Natural killer cell treated with Interleukin-12 subunit alpha and Interleukin-12 subunit beta and Interleukin-15 and Interleukin-18, amount 100 ng/mL, for 72 hours (primary cell): Measurements from ENCODE around the gene MFGE8. TPM values are rescaled to one million over a fixed set of nuclear protein-coding genes. Genes with fewer than 3 reads are reported as not detected.
"Not testable (repeated sequence)": the region's sequence is repeated elsewhere in the genome, so short reads cannot be mapped to it uniquely, and the experiment has no call there.

Experiments
- ATAC-seq, 2 donors: fragments of 150-1000 bp; cut with Tn5 transposase in 1 of 2; sonication (Bioruptor Pico), chemical (Tn5 transposase) in 1 of 2; 2 replicates each; pipeline ENCODE4 v1.10.0; 2021
- DNase-seq: peaks from one replicate; pipeline ENCODE4 v3.0.0; 2022; ENCODE audit warnings: low spot score
- H3K27ac Mint-ChIP-seq, 2 donors: 1 replicate in 1 of 2; 2 replicates in 1 of 2; pipeline ENCODE4 v1.8.0; 2022; ENCODE audit warnings: mixed read lengths in 2 of 2, mild to moderate bottlenecking in 1 of 2, moderate library complexity in 1 of 2
- H3K27me3 Mint-ChIP-seq, 2 donors: 1 replicate in 1 of 2; 2 replicates in 1 of 2; pipeline ENCODE4 v1.8.0; 2022; ENCODE audit warnings: mixed read lengths in 2 of 2
- H3K36me3 Mint-ChIP-seq: one replicate; pipeline ENCODE4 v1.8.0; 2022; ENCODE audit warnings: mixed read lengths
- H3K4me1 Mint-ChIP-seq, 2 donors: 1 replicate in 1 of 2; 2 replicates in 1 of 2; pipeline ENCODE4 v1.8.0; 2022; ENCODE audit warnings: low read depth in 2 of 2, mixed read lengths in 2 of 2, mild to moderate bottlenecking in 1 of 2
- H3K4me3 Mint-ChIP-seq: one replicate; pipeline ENCODE4 v1.8.0; 2022; ENCODE audit warnings: mixed read lengths
- H3K9me3 Mint-ChIP-seq: 2 replicates; pipeline ENCODE4 v1.8.0; 2022; ENCODE audit warnings: mixed read lengths
- total RNA-seq, 2 donors: library from RNA; stranded (reverse); gene quantifications; one replicate each; pipeline ENCODE4 v1.2.3, GENCODE V29; 2022

Gene MFGE8
- 10 to 100 TPM; 10.9 to 46.2 TPM for total RNA-seq

- Mint-ChIP-seq H3K27me3 (peaks cover 5 to 12% of the 10 kb centered on the region in 2 donors), H3K36me3 (no peaks in the 10 kb centered on the region), H3K9me3 (no peaks in the 10 kb centered on the region), H3K4me1 (peaks cover 10 to 13% of the 10 kb centered on the region in 2 donors), H3K4me3 (peak within 1 kb of the TSS; percentile 94), H3K27ac (peak within 1 kb of the TSS; percentile 42 to 87)
- ATAC-seq = peak; percentile 90 to 93
- DNase-seq = peak; percentile 79
These were observed at the start of gene MFGE8 for GRCh38 chr15:88913017-88913849. Gene MFGE8, minus strand, starts transcription at chr15:88913379. Its CDS starts 60 bp downstream, at chr15:88913319.

GRCh38 chr15:88959445-88959844 is 46.3 kb upstream of the MFGE8 start:
- Mint-ChIP-seq H3K4me1 (no peaks in the 10 kb centered on the region), H3K27ac (no peak overlapping the region), H3K9me3 (no peaks in the 10 kb centered on the region), H3K4me3 (no peak overlapping the region), H3K27me3 (peaks cover 15 to 25% of the 10 kb centered on the region in 2 donors), H3K36me3 (peaks cover 8% of the 10 kb centered on the region)
- ATAC-seq (no peak), DNase-seq (no peak)

- no peaks in the 10 kb centered on the region for H3K9me3 Mint-ChIP-seq
- no peaks in the 10 kb centered on the region for H3K36me3 Mint-ChIP-seq
- H3K4me3 Mint-ChIP-seq = no peak overlapping the region
- no peak overlapping the region for H3K27ac Mint-ChIP-seq
- no peaks in the 10 kb centered on the region for H3K4me1 Mint-ChIP-seq
- ATAC-seq = no peak
- DNase-seq = no peak
- H3K27me3 Mint-ChIP-seq = peaks cover 2 to 5% of the 10 kb centered on the region in 2 donors
These were observed 43.7 kb upstream of the MFGE8 start for GRCh38 chr15:88956906-88957305.

GRCh38 chr15:88956263-88956662 is 43.1 kb upstream of the MFGE8 start:
- no peaks in the 10 kb centered on the region for H3K27me3 Mint-ChIP-seq
- no peaks in the 10 kb centered on the region for H3K4me1 Mint-ChIP-seq
- no peak overlapping the region for H3K27ac Mint-ChIP-seq
- no peak for DNase-seq
- H3K9me3 Mint-ChIP-seq = no peaks in the 10 kb centered on the region
- ATAC-seq = no peak
- H3K4me3 Mint-ChIP-seq = no peak overlapping the region
- no peaks in the 10 kb centered on the region for H3K36me3 Mint-ChIP-seq

- Mint-ChIP-seq H3K9me3 (no peaks in the 10 kb centered on the region), H3K36me3 (no peaks in the 10 kb centered on the region), H3K4me3 (no peak overlapping the region), H3K27ac (no peak overlapping the region), H3K4me1 (no peaks in the 10 kb centered on the region), H3K27me3 (peaks cover 0 to under 1% of the 10 kb centered on the region in 2 donors)
- no peak for ATAC-seq
- DNase-seq = no peak
These were observed 41.5 kb upstream of the MFGE8 start for GRCh38 chr15:88954431-88955277.

GRCh38 chr15:88950600-88951160 is 37.5 kb upstream of the MFGE8 start:
- no peaks in the 10 kb centered on the region for H3K36me3 Mint-ChIP-seq
- H3K4me1 Mint-ChIP-seq = no peaks in the 10 kb centered on the region
- no peak overlapping the region for H3K27ac Mint-ChIP-seq
- H3K27me3 Mint-ChIP-seq = peaks cover 0 to 2% of the 10 kb centered on the region in 2 donors
- ATAC-seq = no peak
- no peak for DNase-seq
- H3K4me3 Mint-ChIP-seq = no peak overlapping the region
- no peaks in the 10 kb centered on the region for H3K9me3 Mint-ChIP-seq

GRCh38 chr15:88949734-88950400 is 36.7 kb upstream of the MFGE8 start:
- Mint-ChIP-seq H3K4me1 (no peaks in the 10 kb centered on the region), H3K27me3 (peaks cover 0 to 2% of the 10 kb centered on the region in 2 donors), H3K27ac (no peak overlapping the region), H3K9me3 (no peaks in the 10 kb centered on the region), H3K36me3 (no peaks in the 10 kb centered on the region), H3K4me3 (no peak overlapping the region)
- ATAC-seq (no peak), DNase-seq (no peak)

GRCh38 chr15:88940110-88940675 is 27.0 kb upstream of the MFGE8 start:
- Mint-ChIP-seq H3K4me1 (no peaks in the 10 kb centered on the region), H3K36me3 (no peaks in the 10 kb centered on the region), H3K9me3 (no peaks in the 10 kb centered on the region), H3K27ac (no peak overlapping the region), H3K4me3 (no peak overlapping the region), H3K27me3 (peaks cover 5 to 11% of the 10 kb centered on the region in 2 donors)
- DNase-seq (no peak), ATAC-seq (no peak)

GRCh38 chr15:88939486-88939806 is 26.3 kb upstream of the MFGE8 start:
- Mint-ChIP-seq H3K4me3 (no peak overlapping the region), H3K27ac (no peak overlapping the region), H3K27me3 (peaks cover 8 to 13% of the 10 kb centered on the region in 2 donors), H3K9me3 (no peaks in the 10 kb centered on the region), H3K4me1 (no peaks in the 10 kb centered on the region), H3K36me3 (no peaks in the 10 kb centered on the region)
- ATAC-seq = no peak
- DNase-seq = no peak

- Mint-ChIP-seq H3K27me3 (peaks cover 10 to 18% of the 10 kb centered on the region in 2 donors), H3K27ac (no peak overlapping the region), H3K4me1 (no peaks in the 10 kb centered on the region), H3K4me3 (no peak overlapping the region), H3K9me3 (no peaks in the 10 kb centered on the region), H3K36me3 (no peaks in the 10 kb centered on the region)
- DNase-seq = no peak
- ATAC-seq = no peak
These were observed 25.8 kb upstream of the MFGE8 start for GRCh38 chr15:88938802-88939485.

GRCh38 chr15:88934449-88934848 is 21.3 kb upstream of the MFGE8 start:
- not testable (repeated sequence) for ATAC-seq, DNase-seq, H3K27ac Mint-ChIP-seq, H3K4me3 Mint-ChIP-seq, H3K36me3 Mint-ChIP-seq, H3K4me1 Mint-ChIP-seq, H3K9me3 Mint-ChIP-seq
- peaks cover 30 to 45% of the 10 kb centered on the region in 2 donors for H3K27me3 Mint-ChIP-seq

GRCh38 chr15:88932875-88933330 is 19.7 kb upstream of the MFGE8 start:
- Mint-ChIP-seq H3K27ac (no peak overlapping the region), H3K4me3 (no peak overlapping the region), H3K27me3 (peaks cover 30 to 52% of the 10 kb centered on the region in 2 donors), H3K9me3 (no peaks in the 10 kb centered on the region), H3K36me3 (no peaks in the 10 kb centered on the region), H3K4me1 (no peaks in the 10 kb centered on the region)
- no peak for DNase-seq
- ATAC-seq = no peak
